GM12892 (cell line): ENCODE measurements around the gene CHST11.
"Not testable (repeated sequence)": the region's sequence is repeated elsewhere in the genome, so short reads cannot be mapped to it uniquely, and the experiment has no call there.

Experiments used
- DNase-seq: peaks from one replicate; pipeline ENCODE4 v3.0.0; 2011; ENCODE audit not compliant: insufficient read length
- FAIRE-seq: peaks from 2 replicates; lab custom pipeline; 2011; peaks lifted over from hg19 to GRCh38; lab: Jason Lieb, UNC
- POLR2A ChIP-seq: IDR thresholded peaks from 2 replicates; pipeline ENCODE4 v1.6.1; 2011; ENCODE audit warnings: low read depth, low read length, control low read depth
- POLR2AphosphoS5 ChIP-seq: IDR thresholded peaks from 2 replicates; pipeline ENCODE4 v1.6.1; 2011; ENCODE audit warnings: low read depth, low read length, control low read depth
- TAF1 ChIP-seq: IDR thresholded peaks from 2 replicates; pipeline ENCODE4 v1.6.1; 2011; ENCODE audit warnings: low read depth, mild to moderate bottlenecking, control low read depth, low read length, borderline replicate concordance

Gene CHST11

DNA sequence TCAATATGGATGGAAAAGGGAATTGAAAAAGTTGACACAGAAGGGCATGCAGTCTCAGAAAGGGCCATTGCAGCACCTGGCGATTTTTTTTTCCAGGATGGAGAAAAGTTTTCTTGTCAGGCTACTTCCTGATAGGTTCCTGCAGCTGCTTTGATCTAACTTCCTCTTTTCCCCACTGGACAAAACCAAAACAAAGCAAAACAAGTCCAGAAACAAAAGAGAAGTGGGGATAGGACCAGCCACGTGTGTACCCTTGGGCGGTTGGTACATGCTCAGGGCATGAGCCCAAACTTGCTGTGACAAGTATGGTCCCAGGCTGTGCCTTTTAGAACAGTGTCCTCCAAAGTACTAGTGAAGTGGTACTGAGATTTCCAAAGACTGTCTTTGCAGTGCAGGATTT, 89.8 kb downstream of the CHST11 start:
- FAIRE-seq (no peak), DNase-seq (no peak)
- TF ChIP-seq TAF1 (no peak), POLR2A (no peak), POLR2AphosphoS5 (no peak)

DNA sequence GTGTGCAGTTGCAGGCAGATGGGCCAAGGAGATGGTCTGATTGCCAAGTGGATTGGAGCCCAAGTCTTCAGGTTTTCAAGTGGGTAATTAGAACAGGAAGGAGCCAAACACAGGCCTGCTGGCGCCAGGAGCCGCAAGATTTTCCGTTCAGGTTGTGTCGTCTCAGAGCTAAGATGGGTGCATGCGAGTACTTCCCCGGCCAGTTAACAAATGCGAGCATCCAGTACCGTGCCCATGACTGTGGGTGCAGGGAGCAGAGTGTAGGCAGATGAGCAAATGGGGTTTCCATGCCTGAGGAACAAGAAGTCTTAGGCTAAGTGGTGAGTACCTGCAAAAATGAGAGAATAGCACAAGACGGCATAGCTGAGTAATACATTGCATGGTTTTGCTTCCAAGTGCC, 90.5 kb downstream of the CHST11 start:
- DNase-seq (no peak), FAIRE-seq (no peak)
- TF ChIP-seq POLR2A (no peak), POLR2AphosphoS5 (no peak), TAF1 (no peak)

DNA sequence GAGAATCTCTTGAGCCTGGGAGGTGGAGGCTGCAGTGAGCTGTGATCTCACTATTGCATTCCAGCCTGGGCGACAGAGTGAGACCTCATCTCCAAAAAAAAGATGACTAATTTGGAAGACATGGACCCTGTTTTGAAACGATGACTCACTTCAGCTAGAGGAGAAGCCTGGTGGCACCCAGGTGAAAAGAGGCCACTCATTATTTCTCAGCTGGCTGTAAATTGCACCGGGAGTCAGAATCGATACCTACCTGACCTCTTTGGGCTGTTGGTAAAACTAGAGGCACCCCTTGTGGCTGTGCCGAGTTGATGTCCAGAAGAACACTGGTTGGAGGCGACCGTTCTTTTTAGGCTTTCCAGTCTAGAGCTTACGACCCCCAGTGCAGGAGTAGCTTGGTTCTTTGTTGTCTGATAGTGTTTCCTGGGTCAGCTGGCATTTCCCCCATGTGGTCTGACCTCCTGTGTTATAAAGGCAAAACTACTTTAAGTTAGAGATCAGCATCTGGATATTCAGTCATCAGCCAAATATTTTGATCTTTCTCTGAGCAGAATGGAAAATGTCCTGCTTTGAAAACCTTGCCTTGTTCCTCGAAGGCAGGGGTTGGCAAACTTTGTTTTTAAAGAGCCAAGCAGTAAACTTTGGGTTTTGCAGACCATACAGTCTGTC, 93.2 kb downstream of the CHST11 start:
- DNase-seq, result no peak
- TF ChIP-seq TAF1, result no peak
- no peak for TF ChIP-seq POLR2AphosphoS5
- TF ChIP-seq POLR2A, result no peak
- no peak for FAIRE-seq

DNA sequence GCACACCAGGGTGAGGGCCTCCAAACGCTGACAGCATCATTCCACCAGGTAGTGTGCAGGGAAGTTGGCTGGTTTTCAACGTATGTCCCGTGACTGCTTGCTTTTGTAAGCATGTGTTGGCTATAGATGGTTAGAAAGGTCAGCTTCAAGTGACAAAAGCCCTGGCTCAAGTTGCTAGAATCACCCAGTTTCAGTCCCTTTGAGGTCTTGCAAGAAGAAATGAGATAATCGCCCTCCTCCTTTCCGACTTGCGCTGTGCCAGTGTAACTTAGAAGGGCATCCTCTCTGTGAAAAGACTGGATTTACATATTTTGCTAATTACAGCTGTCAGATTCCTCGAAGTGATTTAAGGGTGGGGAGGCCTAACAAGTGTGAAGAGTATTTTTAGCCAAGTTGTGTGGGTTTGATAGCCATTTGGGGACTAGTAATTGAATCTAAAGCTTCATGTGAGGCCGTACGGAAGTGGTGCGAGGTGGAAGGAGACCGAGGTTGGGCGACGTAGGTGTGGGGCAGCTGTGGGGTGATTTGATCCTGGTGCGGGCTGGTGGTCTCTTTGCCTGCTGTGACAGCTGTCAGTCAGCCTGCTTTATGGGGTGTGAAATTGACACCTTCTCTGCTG, 94.7 kb downstream of the CHST11 start:
- DNase-seq, result no peak
- no peak for TF ChIP-seq POLR2A
- TF ChIP-seq TAF1, result no peak
- no peak for TF ChIP-seq POLR2AphosphoS5
- no peak for FAIRE-seq

DNA sequence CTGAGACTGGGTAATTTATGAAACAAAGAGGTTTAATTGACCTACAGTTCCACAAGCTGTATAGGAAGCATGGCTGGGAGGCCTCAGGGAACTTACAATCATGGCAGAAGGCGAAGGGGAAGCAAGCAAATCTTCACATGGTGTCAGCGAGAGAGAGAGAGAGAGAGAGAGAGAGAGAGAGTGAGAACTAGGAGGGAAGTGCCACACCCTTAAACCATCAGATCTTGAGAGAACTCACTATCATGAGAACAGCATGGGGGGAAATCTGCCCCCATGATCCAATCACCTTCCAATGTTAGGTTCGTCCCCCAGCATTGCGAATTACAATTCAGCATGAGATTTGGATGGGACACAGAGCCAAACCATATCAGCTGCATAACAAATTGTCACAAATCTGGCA, 96.7 kb downstream of the CHST11 start:
- no peak for FAIRE-seq
- TF ChIP-seq POLR2AphosphoS5, result no peak
- TF ChIP-seq POLR2A, result no peak
- no peak for TF ChIP-seq TAF1
- no peak for DNase-seq

DNA sequence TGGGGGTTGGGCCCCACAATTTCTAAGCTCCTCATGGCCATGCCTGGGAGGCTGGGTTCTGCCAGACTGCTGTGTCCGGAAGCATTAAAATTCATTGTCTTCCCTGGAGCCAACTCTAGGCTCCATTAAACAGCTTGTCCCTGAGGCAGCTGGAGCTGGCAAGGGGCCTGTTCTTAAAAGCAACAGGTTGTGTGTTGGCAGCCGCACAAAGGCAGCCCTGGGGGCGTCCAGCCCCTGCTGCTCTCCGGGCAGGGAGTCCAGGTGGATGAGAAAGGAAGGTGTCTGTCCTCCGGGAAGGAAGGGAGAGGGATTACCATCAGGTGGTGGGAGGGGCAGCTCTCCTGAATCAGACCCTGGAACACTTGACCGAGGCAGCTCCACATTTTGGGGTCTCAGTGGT, 98.9 kb downstream of the CHST11 start:
- FAIRE-seq (no peak), DNase-seq (no peak)
- TF ChIP-seq POLR2A (no peak), POLR2AphosphoS5 (no peak), TAF1 (no peak)

DNA sequence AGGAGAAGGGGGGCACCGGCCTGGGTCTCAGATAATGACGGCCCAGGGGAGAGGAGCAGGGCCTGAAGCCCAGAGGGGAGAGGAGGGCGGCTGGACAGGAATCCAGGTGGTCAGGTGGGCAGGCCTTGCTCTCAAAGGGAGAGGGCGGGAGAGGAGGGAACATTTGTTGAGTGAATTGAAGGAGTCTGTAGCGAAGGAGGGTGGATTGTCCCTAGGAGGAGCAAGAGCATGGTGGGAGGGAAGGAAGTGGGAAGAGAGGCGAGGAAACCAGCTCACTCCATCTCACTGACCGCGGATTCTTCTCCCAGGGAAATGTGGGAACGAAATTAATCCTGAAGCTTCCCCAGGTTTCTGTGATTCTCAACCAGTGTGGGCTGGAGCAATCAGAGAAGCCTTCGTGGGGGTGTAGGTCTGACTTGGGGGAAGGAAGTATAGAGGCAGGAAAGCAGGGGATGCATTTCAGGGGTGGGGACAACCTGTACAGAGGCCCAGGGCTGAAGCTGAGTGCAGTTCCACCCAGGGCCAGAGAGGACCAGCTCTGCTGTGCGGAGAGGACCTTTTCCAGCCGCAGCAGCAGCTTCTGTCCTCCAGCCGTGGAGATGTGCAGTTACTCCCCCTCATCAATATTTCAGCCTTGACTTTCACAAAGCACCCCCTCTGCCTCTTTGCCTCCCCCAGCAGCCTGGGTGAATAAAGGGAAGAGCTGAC, 100.9 kb downstream of the CHST11 start:
- FAIRE-seq (no peak), DNase-seq (no peak)
- no peak for TF ChIP-seq POLR2A
- TF ChIP-seq TAF1, result no peak
- TF ChIP-seq POLR2AphosphoS5, result no peak

DNA sequence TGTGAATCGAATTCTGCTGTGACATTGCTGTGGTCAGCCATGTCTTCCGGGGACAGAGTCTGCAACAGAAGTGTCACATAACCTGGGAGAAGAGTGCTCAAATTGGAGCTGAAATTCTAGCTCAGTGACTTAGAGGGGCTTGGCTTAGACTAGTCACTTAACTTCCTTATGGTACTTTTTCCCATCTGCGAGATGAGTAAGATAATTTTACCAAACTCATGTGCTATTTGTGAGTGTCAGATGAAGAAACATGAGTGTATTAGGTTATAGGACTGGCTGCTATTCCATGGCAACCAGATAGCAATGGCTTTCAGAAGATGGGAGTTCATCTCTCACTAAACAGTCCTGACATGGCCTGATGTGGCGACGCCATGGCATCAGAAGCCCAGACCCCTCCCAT, 104.1 kb downstream of the CHST11 start:
- TF ChIP-seq TAF1, result no peak
- TF ChIP-seq POLR2AphosphoS5, result no peak
- TF ChIP-seq POLR2A, result no peak
- DNase-seq (no peak), FAIRE-seq (no peak)

DNA sequence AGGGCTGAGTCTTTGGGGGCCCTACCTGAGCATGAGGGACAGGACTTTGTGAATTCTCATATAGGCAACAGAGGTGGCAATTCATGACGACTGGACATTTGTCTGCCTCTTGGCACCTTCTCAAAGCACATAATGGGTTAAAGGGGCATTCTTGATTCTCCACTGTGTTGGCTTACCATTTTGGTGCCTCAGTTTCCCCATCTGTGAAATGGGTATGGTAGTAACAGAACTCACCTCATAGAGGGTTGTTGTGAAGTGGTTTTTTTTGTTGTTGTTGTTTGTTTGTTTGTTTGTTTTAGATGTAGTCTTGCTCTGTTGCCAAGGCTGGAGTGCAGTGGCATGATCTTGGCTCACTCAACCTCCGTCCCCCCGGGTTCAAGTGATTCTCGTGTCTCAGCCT, 106.0 kb downstream of the CHST11 start:
- DNase-seq (no peak), FAIRE-seq (no peak)
- TF ChIP-seq POLR2AphosphoS5 (no peak), TAF1 (no peak), POLR2A (no peak)

DNA sequence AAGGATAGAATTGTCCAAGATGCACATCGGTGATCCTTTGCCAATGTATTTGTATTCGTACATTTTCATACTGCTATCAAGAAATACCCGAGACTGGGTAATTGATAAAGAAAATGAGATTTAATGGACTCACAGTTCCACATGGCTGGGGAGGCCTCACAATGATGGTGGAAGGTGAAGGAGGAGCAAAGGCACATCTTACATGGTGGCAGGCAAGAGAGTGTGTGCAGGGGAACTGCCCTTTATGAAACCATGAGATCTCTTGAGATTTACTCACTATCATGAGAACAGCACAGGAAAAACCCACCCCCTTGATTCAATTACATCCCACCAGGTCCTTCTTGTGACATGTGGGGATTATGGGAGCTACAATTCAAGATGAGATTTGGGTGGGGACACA, 107.9 kb downstream of the CHST11 start:
- DNase-seq, FAIRE-seq: not testable (repeated sequence)

DNA sequence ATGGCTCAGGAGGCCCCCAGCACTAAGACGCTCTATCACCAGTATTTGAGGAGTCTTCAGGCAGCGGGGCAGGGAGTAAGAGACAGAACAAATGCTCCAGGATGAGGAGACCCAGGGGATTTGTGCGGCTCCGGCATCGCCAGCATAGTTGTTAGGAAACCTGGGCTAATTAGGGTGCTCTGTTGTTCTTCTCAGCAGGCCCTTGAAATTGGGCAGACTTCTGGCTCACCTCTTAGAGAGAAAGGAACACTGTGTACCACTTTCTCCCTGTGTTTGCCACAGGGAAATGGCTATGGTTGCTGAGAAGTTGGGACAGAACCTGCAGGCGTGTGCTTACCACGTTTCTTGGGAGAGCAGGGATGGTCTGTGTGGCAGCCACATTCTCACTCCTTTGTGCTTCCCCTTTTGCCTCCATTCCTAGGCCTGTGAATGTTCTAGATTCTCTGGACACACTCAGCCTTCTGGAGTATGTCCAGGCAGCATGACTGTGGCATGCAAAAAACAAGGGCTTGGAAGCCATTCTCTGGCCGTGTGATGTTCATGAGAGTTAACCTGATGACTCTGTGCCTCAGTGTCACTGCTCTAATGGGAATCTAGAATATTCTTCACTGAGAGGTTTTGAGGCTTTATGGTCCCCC, 109.0 kb downstream of the CHST11 start:
- TF ChIP-seq POLR2A, result no peak
- no peak for TF ChIP-seq TAF1
- TF ChIP-seq POLR2AphosphoS5, result no peak
- FAIRE-seq (no peak), DNase-seq (no peak)
